HepG2 (cell line): Measurements from ENCODE around the gene PDE3B. TPM values are rescaled to one million over a fixed set of nuclear protein-coding genes. Genes with fewer than 3 reads are reported as not detected.

Experiments
- CCAR2 ChIP-seq: fragments of 200-400 bp; formaldehyde crosslinking; optimal IDR thresholded peaks from 2 replicates; pipeline ENCODE3; 2018; ENCODE audit warnings: low read depth, mild to moderate bottlenecking, low read length, moderate library complexity
- CREB3 ChIP-seq: sonication (generic); formaldehyde crosslinking; IDR thresholded peaks from 2 replicates; pipeline ENCODE4 v1.5.0; 2020; ENCODE audit warnings: missing genetic modification reagents
- FOXJ3 ChIP-seq: sonication (generic); formaldehyde crosslinking; IDR thresholded peaks from 2 replicates; pipeline ENCODE4 v1.4.0; 2020; ENCODE audit warnings: missing genetic modification reagents, mild to moderate bottlenecking, borderline replicate concordance
- HES4 ChIP-seq: sonication (generic); formaldehyde crosslinking; IDR thresholded peaks from 2 replicates; pipeline ENCODE4 v1.9.0; 2021; ENCODE audit warnings: mild to moderate bottlenecking, missing genetic modification reagents, borderline replicate concordance
- HOXA9 ChIP-seq: sonication (generic); formaldehyde crosslinking; IDR thresholded peaks from 2 replicates; pipeline ENCODE4 v1.8.1; 2022; ENCODE audit warnings: missing genetic modification reagents, mild to moderate bottlenecking, moderate library complexity, borderline replicate concordance
- IKZF4 ChIP-seq: sonication (generic); formaldehyde crosslinking; IDR thresholded peaks from 2 replicates; pipeline ENCODE4 v1.5.1; 2020; ENCODE audit warnings: borderline replicate concordance, mild to moderate bottlenecking, low read depth, missing genetic modification reagents; ENCODE audit errors: not compliant biosample characterization
- JUND ChIP-seq: sonication (generic); formaldehyde crosslinking; IDR thresholded peaks from 2 replicates; pipeline ENCODE4 v1.8.0; 2022; ENCODE audit warnings: mild to moderate bottlenecking, missing genetic modification reagents
- MBNL3 ChIP-seq: fragments of 250-450 bp; sonication (Bioruptor Pico); conservative IDR thresholded peaks from 2 replicates; pipeline ENCODE4 v1.8.0; 2022; ENCODE audit warnings: mild to moderate bottlenecking, inconsistent platforms
- NKX3-1 ChIP-seq: sonication (generic); formaldehyde crosslinking; IDR thresholded peaks from 2 replicates; pipeline ENCODE4 v1.5.0; 2020; ENCODE audit warnings: missing genetic modification reagents
- PHB2 ChIP-seq: fragments of 450-650 bp; IDR thresholded peaks from 2 replicates; pipeline ENCODE4 v1.6.1; 2018; ENCODE audit not compliant: partially characterized antibody
- PTBP1 ChIP-seq: fragments of 200-400 bp; formaldehyde crosslinking; IDR thresholded peaks from 2 replicates; pipeline ENCODE4 v1.6.1; 2018; ENCODE audit warnings: low read length, low read depth; ENCODE audit not compliant: poor library complexity, severe bottlenecking
- SSRP1 ChIP-seq: IDR thresholded peaks from 2 replicates; pipeline ENCODE4 v1.6.1; 2016; ENCODE audit warnings: control low read depth
- ZBTB49 ChIP-seq: sonication (generic); formaldehyde crosslinking; IDR thresholded peaks from 2 replicates; pipeline ENCODE4 v1.4.0; 2020; ENCODE audit warnings: missing genetic modification reagents, borderline replicate concordance
- ZFAT ChIP-seq: sonication (generic); formaldehyde crosslinking; conservative IDR thresholded peaks from 2 replicates; pipeline ENCODE4 v1.8.1; 2023; ENCODE audit warnings: missing genetic modification reagents, inconsistent platforms
- ZNF124 ChIP-seq: sonication (generic); formaldehyde crosslinking; IDR thresholded peaks from 2 replicates; pipeline ENCODE4 v1.4.0; 2020; ENCODE audit warnings: missing genetic modification reagents
- ZNF296 ChIP-seq: sonication (generic); formaldehyde crosslinking; conservative IDR thresholded peaks from 2 replicates; pipeline ENCODE4 v1.5.0; 2020; ENCODE audit warnings: mild to moderate bottlenecking, missing genetic modification reagents
- ZNF484 ChIP-seq: sonication (generic); formaldehyde crosslinking; IDR thresholded peaks from 2 replicates; pipeline ENCODE4 v1.5.1; 2020; ENCODE audit warnings: mild to moderate bottlenecking, low read depth, missing genetic modification reagents, borderline replicate concordance
- ZNF616 ChIP-seq: sonication (generic); formaldehyde crosslinking; IDR thresholded peaks from 2 replicates; pipeline ENCODE4 v1.5.0; 2020; ENCODE audit warnings: low read depth, mild to moderate bottlenecking, missing genetic modification reagents
- ZNF773 ChIP-seq: sonication (generic); formaldehyde crosslinking; IDR thresholded peaks from 2 replicates; pipeline ENCODE4 v1.4.0; 2020; ENCODE audit warnings: missing genetic modification reagents, borderline replicate concordance
- ZNF790 ChIP-seq: sonication (generic); formaldehyde crosslinking; IDR thresholded peaks from 2 replicates; pipeline ENCODE4 v1.8.0; 2022; ENCODE audit warnings: missing genetic modification reagents, mild to moderate bottlenecking, borderline replicate concordance
- ZNF879 ChIP-seq: sonication (generic); formaldehyde crosslinking; IDR thresholded peaks from 2 replicates; pipeline ENCODE4 v1.8.1; 2023; ENCODE audit warnings: missing genetic modification reagents
- ZXDC ChIP-seq: sonication (generic); formaldehyde crosslinking; IDR thresholded peaks from 2 replicates; pipeline ENCODE4 v1.5.0; 2020; ENCODE audit warnings: mild to moderate bottlenecking, missing genetic modification reagents
- polyA plus RNA-seq, 8 experiments: library from polyadenylated mRNA; depleted of rRNA in 3 of 8; stranded (reverse) in 7 of 8; unstranded in 1 of 8; fragments of >200 nt; fragmentation: Illumina TruSeq in 4 of 8; extraction: Trizol in 4 of 8; gene quantifications; 2 replicates each; pipeline versions ENCODE4 v1.2.1 to v1.2.3, GENCODE V29; 2011 to 2016; ENCODE audit warnings: low read depth in 4 of 8, missing spikeins in 1 of 8, mixed read lengths in 1 of 8; ENCODE audit not compliant: insufficient read depth in 1 of 8
- total RNA-seq, 5 experiments: library from RNA; depleted of rRNA; stranded (reverse); fragments of >200 nt; fragmentation: Illumina TruSeq; extraction: Trizol; gene quantifications; 2 replicates each; pipeline ENCODE4 v1.2.3, GENCODE V29; 2016; ENCODE audit warnings: low read depth in 1 of 5
- TF ChIP-seq, protein P1 (sequence below): sonication (generic); formaldehyde crosslinking; IDR thresholded peaks from 2 replicates; pipeline ENCODE4 v1.4.0; 2020; ENCODE audit warnings: mild to moderate bottlenecking, missing genetic modification reagents
- TF ChIP-seq, protein P2 (sequence below): sonication (generic); formaldehyde crosslinking; IDR thresholded peaks from 2 replicates; pipeline ENCODE4 v1.5.0; 2020; ENCODE audit warnings: missing genetic modification reagents, mild to moderate bottlenecking, borderline replicate concordance

Gene PDE3B
- total and polyA plus RNA-seq, 2 of the 13 experiments (the other 11 are each of a cell fraction or from before 2014, with no cell fraction given) = 14.1 to 26.5 TPM

DNA sequence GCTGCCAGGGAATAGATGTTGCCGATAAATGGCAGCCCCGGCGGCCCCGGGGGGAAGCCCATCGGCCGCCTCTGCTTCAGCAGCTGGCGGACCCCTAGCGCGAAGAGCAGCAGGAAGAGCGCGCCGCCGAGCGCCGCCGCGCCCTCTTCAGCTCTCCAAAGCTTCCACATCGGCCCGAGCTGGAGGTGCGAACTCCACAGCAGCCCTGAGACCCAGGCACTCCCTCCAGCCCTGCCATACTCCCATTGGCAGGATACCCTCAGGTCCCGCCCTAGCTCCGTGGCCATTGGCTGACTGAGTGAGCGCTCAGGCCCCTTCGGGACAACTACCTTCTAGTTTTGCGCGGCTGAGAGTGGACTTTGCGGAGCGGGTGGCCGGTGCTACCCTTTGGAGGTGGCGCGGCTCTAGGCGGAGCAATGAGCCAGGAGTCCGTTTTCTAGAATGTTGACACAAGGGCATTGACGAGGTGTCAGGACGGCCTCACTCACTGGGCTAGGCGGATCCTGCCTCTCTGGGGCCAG, 248.5 kb downstream of the PDE3B start, which contains the start of gene CYP2R1 (continued):
- TF ChIP-seq ZXDC (CRISPR knock-in tag) (no peak), CREB3 (CRISPR knock-in tag) (no peak), NKX3-1 (peak; percentile 44; the same call in 1 of the 2 replicates), ZNF484 (no peak), HES4 (0 out of 2 replicates have a peak, but pooled peaks have one; percentile 49), ZFAT (no peak), ZNF296 (CRISPR knock-in tag) (no peak), PTBP1 (no peak), ZNF124 (CRISPR knock-in tag) (no peak), HOXA9 (CRISPR knock-in tag) (no peak), ZNF879 (CRISPR knock-in tag) (peak; percentile 42; the same call in 1 of the 2 replicates), ZBTB49 (CRISPR knock-in tag) (no peak), MBNL3 (no peak), ZNF616 (CRISPR knock-in tag) (no peak), IKZF4 (CRISPR knock-in tag) (no peak), PHB2 (no peak), FOXJ3 (CRISPR knock-in tag) (0 out of 2 replicates have a peak, but pooled peaks have one; percentile 8), JUND (CRISPR knock-in tag) (no peak), CCAR2 (no peak), ZNF773 (CRISPR knock-in tag) (no peak; the same call in 1 of the 2 replicates), SSRP1 (no peak), ZNF790 (0 out of 2 replicates have a peak, but pooled peaks have one; percentile 35)
- TF ChIP-seq, protein P1, sequence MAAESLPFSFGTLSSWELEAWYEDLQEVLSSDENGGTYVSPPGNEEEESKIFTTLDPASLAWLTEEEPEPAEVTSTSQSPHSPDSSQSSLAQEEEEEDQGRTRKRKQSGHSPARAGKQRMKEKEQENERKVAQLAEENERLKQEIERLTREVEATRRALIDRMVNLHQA (CRISPR knock-in tag) = no peak
- TF ChIP-seq, protein P2, sequence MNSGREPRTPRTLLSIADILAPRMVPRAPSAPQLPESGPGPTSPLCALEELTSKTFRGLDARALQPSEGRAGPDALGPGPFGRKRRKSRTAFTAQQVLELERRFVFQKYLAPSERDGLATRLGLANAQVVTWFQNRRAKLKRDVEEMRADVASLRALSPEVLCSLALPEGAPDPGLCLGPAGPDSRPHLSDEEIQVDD (CRISPR knock-in tag) = 0 out of 2 replicates have a peak, but pooled peaks have one; percentile 52
